OCI-LY7 (cell line): ENCODE measurements around the gene AKAP13. TPM values are rescaled to one million over a fixed set of nuclear protein-coding genes. Genes with fewer than 3 reads are reported as not detected.
"Not testable (repeated sequence)": the region's sequence is repeated elsewhere in the genome, so short reads cannot be mapped to it uniquely, and the experiment has no call there.

Source experiments
- BruUV-seq: library from RNA; stranded (reverse); fragments of 400-500 nt; replicated peaks from 2 replicates; lab custom pipeline; 2021; lab: Mats Ljungman, UMichigan
- CTCF ChIA-PET: fragments of 300-600 bp; sonication (Branson Sonifier 250); formaldehyde crosslinking; loops from one replicate; lab custom pipeline; 2022; ENCODE audit warnings: antibody characterized with exemption; ENCODE audit not compliant: unreplicated experiment; lab: Charles Lee
- POLR2A ChIA-PET: fragments of 300-600 bp; sonication (Branson Sonifier 250); formaldehyde crosslinking; loops from one replicate; lab custom pipeline; 2022; ENCODE audit warnings: antibody characterized with exemption; lab: Charles Lee
- DNase-seq: peaks from one replicate; pipeline ENCODE4 v3.0.0-alpha.2; 2015; ENCODE audit warnings: low spot score
- H2AFZ ChIP-seq: fragments of 200-600 bp; sonication (generic), shearing (Covaris generic); 2 replicates; pipeline ENCODE4 v1.6.1; 2014; ENCODE audit warnings: mild to moderate bottlenecking, antibody characterized with exemption, low read length, moderate library complexity
- H3K27ac ChIP-seq: fragments of 200-600 bp; sonication (generic); 2 replicates; pipeline ENCODE4 v1.5.1; 2014; ENCODE audit warnings: mixed run types, low read depth, mild to moderate bottlenecking, moderate library complexity, low read length, inconsistent platforms; ENCODE audit not compliant: poor library complexity, severe bottlenecking
- H3K36me3 ChIP-seq: fragments of 200-600 bp; sonication (generic); 2 replicates; pipeline ENCODE4 v1.6.1; 2014; ENCODE audit warnings: mild to moderate bottlenecking, antibody characterized with exemption, low read length, moderate library complexity, mixed read lengths; ENCODE audit not compliant: insufficient read depth
- H3K4me1 ChIP-seq: fragments of 200-600 bp; sonication (generic); 2 replicates; pipeline ENCODE4 v1.5.1; 2014; ENCODE audit warnings: mild to moderate bottlenecking, low read length; ENCODE audit not compliant: insufficient read depth, poor library complexity, severe bottlenecking
- H3K4me2 ChIP-seq: fragments of 200-600 bp; sonication (generic); 2 replicates; pipeline ENCODE4 v1.6.1; 2014; ENCODE audit warnings: mild to moderate bottlenecking, low read length
- H3K4me3 ChIP-seq: fragments of 200-600 bp; sonication (generic); 2 replicates; pipeline ENCODE4 v1.5.1; 2014; ENCODE audit warnings: mild to moderate bottlenecking, low read depth, low read length; ENCODE audit not compliant: poor library complexity, severe bottlenecking
- H3K79me2 ChIP-seq: fragments of 200-600 bp; sonication (generic); 2 replicates; pipeline ENCODE4 v1.6.1; 2016; ENCODE audit warnings: low read depth, mild to moderate bottlenecking, low read length, moderate library complexity, mixed read lengths; ENCODE audit not compliant: insufficient read depth
- H3K9me2 ChIP-seq: fragments of 200-600 bp; sonication (generic); 2 replicates; pipeline ENCODE4 v1.6.1; 2016; ENCODE audit warnings: mild to moderate bottlenecking, low read length, mixed read lengths; ENCODE audit not compliant: insufficient read depth
- H3K9me3 ChIP-seq: fragments of 200-600 bp; sonication (generic); 2 replicates; pipeline ENCODE4 v1.6.1; 2014; ENCODE audit warnings: mild to moderate bottlenecking, mixed run types, low read length, mixed read lengths
- H4K20me1 ChIP-seq: fragments of 200-600 bp; sonication (generic); 2 replicates; pipeline ENCODE4 v1.6.1; 2014; ENCODE audit warnings: mild to moderate bottlenecking, antibody characterized with exemption, low read length, moderate library complexity, mixed read lengths; ENCODE audit not compliant: insufficient read depth
- CTCF ChIP-seq: fragments of 200-600 bp; sonication (generic); conservative IDR thresholded peaks from 2 replicates; pipeline ENCODE4 v1.5.1; 2014; ENCODE audit warnings: mild to moderate bottlenecking, antibody characterized with exemption, low read length, moderate library complexity, mixed read lengths
- EZH2phosphoT487 ChIP-seq: fragments of 200-600 bp; sonication (generic); IDR thresholded peaks from 2 replicates; pipeline ENCODE4 v1.6.1; 2018; ENCODE audit warnings: low read depth, borderline replicate concordance, mild to moderate bottlenecking, mixed run types, antibody characterized with exemption, low read length, moderate library complexity, mixed read lengths
- intact Hi-C: fragments of 100-400 bp; cut with micrococcal nuclease; formaldehyde crosslinking; loops from one replicate; pipeline ENCODE4 v1.10.0; 2022; ENCODE audit not compliant: unreplicated experiment
- total RNA-seq, 2 experiments: library from RNA; depleted of rRNA in 1 of 2; stranded (reverse); fragments of >200 nt in 1 of 2; shearing (Covaris generic) in 1 of 2; gene quantifications; 2 replicates each; pipeline ENCODE4 v1.2.3, GENCODE V29; 2014 to 2022

AKAP13 gene
- total RNA-seq, 2 experiments from 2014 or later = 140 to 250 TPM

DNA sequence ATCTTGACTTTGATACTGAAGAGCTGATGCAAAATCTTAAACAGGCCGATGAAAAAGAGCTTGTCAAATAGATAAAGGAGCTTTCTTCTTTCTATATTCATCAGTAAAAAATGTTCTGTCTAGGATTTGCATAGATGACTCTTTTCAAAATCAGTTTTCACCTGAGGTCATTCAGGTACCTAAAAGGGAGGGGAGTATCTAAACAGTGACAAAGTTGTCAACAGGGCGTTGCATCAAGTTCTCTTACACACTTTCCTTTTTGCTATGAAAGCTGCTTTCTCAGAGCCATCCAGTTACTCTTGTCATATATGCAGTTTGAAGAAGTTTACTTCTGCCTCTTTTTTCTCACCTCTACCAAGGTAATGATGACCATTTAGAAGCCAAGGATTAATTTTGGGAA, 60.0 kb downstream of the AKAP13 start:
- ChIA-PET CTCF (interaction anchor here (0.8 kb wide), 1 partner anchor 40 kb away, joined by 4 read pairs; no protein-coding TSS in a partner anchor), POLR2A (interaction anchor here (0.7 to 4.9 kb wide), 19 partner anchors 9 to 112 kb away, joined by 3 to 24 read pairs (median 6); partner anchors contain the start of gene AKAP13)
- Histone ChIP-seq H3K27ac (peak overlapping the region; percentile 50), H3K4me1 (peaks cover 53% of the 10 kb centered on the region), H3K9me2 (no peaks in the 10 kb centered on the region), H3K4me3 (peak overlapping the region; percentile 28), H2AFZ (no peak overlapping the region), H3K79me2 (peaks cover 55% of the 10 kb centered on the region), H3K9me3 (no peaks in the 10 kb centered on the region), H4K20me1 (peaks cover 10% of the 10 kb centered on the region; the same call in 1 of the 2 replicates), H3K36me3 (no peaks in the 10 kb centered on the region), H3K4me2 (peak overlapping the region; percentile 70)
- peak; percentile 39 for DNase-seq
- BruUV-seq = no TSS peak
- no peak for TF ChIP-seq EZH2phosphoT487
- no peak for TF ChIP-seq CTCF
- intact Hi-C loops = loop anchor here (5.0 kb wide), 1 partner anchor 33 kb away; no protein-coding TSS in a partner anchor

DNA sequence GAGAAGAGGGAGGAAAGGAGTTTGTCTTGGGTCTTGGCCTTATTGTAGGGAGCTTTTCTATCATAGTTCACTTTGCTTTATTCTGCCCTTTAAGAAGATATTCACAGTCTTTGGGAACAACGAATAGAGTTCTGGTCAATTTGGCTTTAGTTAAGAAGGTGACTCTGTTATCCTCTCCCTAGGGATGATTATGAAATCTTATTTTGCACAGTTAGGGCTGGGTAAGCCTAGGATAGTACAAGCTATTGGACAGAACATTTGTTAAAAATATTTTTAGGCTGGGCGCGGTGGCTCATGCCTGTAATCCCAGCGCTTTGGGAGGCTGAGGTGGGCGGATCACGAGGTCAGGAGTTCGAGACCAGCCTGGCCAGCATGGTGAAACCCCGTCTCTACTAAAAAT, 61.5 kb downstream of the AKAP13 start:
- POLR2A ChIA-PET = interaction anchor here (2.0 to 4.9 kb wide), 9 partner anchors 8 to 58 kb away, joined by 6 to 24 read pairs (median 10); no protein-coding TSS in a partner anchor
- Histone ChIP-seq H3K4me1 (peaks cover 54% of the 10 kb centered on the region), H4K20me1 (peaks cover 10% of the 10 kb centered on the region; the same call in 1 of the 2 replicates), H3K36me3 (peaks cover 10% of the 10 kb centered on the region), H3K4me2 (peak overlapping the region; percentile 70), H3K27ac (peak overlapping the region; percentile 0), H3K79me2 (peaks cover 69% of the 10 kb centered on the region)
- CTCF ChIA-PET, H3K9me2 ChIP-seq, H3K9me3 ChIP-seq, DNase-seq, H3K4me3 ChIP-seq, BruUV-seq, H2AFZ ChIP-seq: not testable (repeated sequence)
- intact Hi-C loops = loop anchor here (5.0 kb wide), 1 partner anchor 35 kb away; no protein-coding TSS in a partner anchor

DNA sequence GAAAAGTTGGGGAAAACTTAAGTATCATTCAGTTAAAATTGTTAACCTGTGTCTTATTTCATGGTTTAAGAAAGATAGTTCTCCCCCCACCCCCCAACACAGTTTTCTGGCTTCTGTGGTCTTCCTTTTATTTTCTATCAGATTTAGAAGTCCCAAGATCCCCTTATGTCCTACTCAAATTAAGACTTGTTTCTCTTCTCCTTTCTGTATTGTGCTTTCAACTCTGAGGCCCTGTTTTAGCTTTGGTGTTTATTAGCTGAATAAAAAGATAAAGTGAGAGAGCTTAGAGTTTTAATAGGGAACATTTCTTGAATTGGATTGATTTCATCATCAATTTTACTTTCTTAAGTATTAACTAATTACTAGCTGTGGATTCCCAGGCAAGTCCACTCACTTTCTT, 62.6 kb downstream of the AKAP13 start:
- peak; percentile 41 for DNase-seq
- Histone ChIP-seq H3K27ac (peak overlapping the region; percentile 70), H3K79me2 (peaks cover 81% of the 10 kb centered on the region), H3K9me2 (no peaks in the 10 kb centered on the region), H3K36me3 (peaks cover 16% of the 10 kb centered on the region), H3K4me2 (peak overlapping the region; percentile 80), H3K4me1 (peaks cover 57% of the 10 kb centered on the region), H3K9me3 (no peaks in the 10 kb centered on the region; the same call in 1 of the 2 replicates), H4K20me1 (peaks cover 10% of the 10 kb centered on the region; the same call in 1 of the 2 replicates), H2AFZ (no peak overlapping the region), H3K4me3 (peak overlapping the region; percentile 56)
- intact Hi-C loops = loop anchor here (1.0 to 5.0 kb wide), 2 partner anchors 36 to 60 kb away; no protein-coding TSS in a partner anchor
- ChIA-PET POLR2A (interaction anchor here (0.6 to 4.9 kb wide), 14 partner anchors 9 to 344 kb away, joined by 3 to 24 read pairs (median 4); partner anchors contain the start of gene AKAP13), CTCF (interaction anchor here (1.3 to 1.4 kb wide), 2 partner anchors 10 to 54 kb away, joined by 3 to 4 read pairs; no protein-coding TSS in a partner anchor)
- no TSS peak for BruUV-seq
- TF ChIP-seq CTCF (no peak), EZH2phosphoT487 (no peak)
